Calu3 (cell line): ENCODE data around the gene DNM1. TPM values are rescaled to one million over a fixed set of nuclear protein-coding genes. Genes with fewer than 3 reads are reported as not detected.

Source experiments
- BruUV-seq: library from RNA; stranded (reverse); fragments of 400-500 nt; replicated peaks from 2 replicates; lab custom pipeline; 2021; lab: Mats Ljungman, UMichigan
- CTCF ChIA-PET: fragments of 300-600 bp; sonication (Branson Sonifier 250); formaldehyde crosslinking; loops from one replicate; lab custom pipeline; 2022; ENCODE audit warnings: antibody characterized with exemption; lab: Charles Lee
- DNase-seq: peaks from one replicate; pipeline ENCODE4 v3.0.0; 2022
- H3K27ac Mint-ChIP-seq: one replicate; pipeline ENCODE4 v1.8.0; 2022; ENCODE audit warnings: mixed read lengths; ENCODE audit not compliant: unreplicated experiment
- H3K27me3 Mint-ChIP-seq: one replicate; pipeline ENCODE4 v1.8.0; 2022; ENCODE audit warnings: mixed read lengths; ENCODE audit not compliant: unreplicated experiment
- H3K36me3 Mint-ChIP-seq: one replicate; pipeline ENCODE4 v1.8.0; 2022; ENCODE audit warnings: mild to moderate bottlenecking, moderate library complexity, mixed read lengths; ENCODE audit not compliant: insufficient read depth, unreplicated experiment
- H3K4me1 Mint-ChIP-seq: one replicate; pipeline ENCODE4 v1.8.0; 2022; ENCODE audit warnings: mild to moderate bottlenecking, low read depth, mixed read lengths; ENCODE audit not compliant: unreplicated experiment
- H3K4me3 Mint-ChIP-seq: one replicate; pipeline ENCODE4 v1.8.0; 2022; ENCODE audit warnings: mild to moderate bottlenecking, low read depth, moderate library complexity, mixed read lengths; ENCODE audit not compliant: unreplicated experiment
- H3K9me3 Mint-ChIP-seq: one replicate; pipeline ENCODE4 v1.8.0; 2022; ENCODE audit warnings: low read depth, mixed read lengths; ENCODE audit not compliant: unreplicated experiment
- CTCF ChIP-seq: fragments of 200-600 bp; IDR thresholded peaks from one replicate; pipeline ENCODE4 v1.8.0; 2022; ENCODE audit warnings: antibody characterized with exemption; ENCODE audit not compliant: unreplicated experiment
- intact Hi-C: fragments of 100-400 bp; cut with micrococcal nuclease; formaldehyde crosslinking; loops from one replicate; pipeline ENCODE4 v1.10.0; 2022; ENCODE audit not compliant: unreplicated experiment
- total RNA-seq: library from RNA; stranded (reverse); gene quantifications from 2 replicates; pipeline ENCODE4 v1.2.3, GENCODE V29; 2022

The DNM1 gene
- total RNA-seq, 1 experiment from 2014 or later = 40.0 TPM

- Mint-ChIP-seq H3K36me3 (peaks cover 66% of the 10 kb centered on the region), H3K27ac (no peak overlapping the region), H3K4me3 (no peak overlapping the region), H3K27me3 (no peaks in the 10 kb centered on the region), H3K9me3 (no peaks in the 10 kb centered on the region), H3K4me1 (no peaks in the 10 kb centered on the region)
- CTCF ChIA-PET = no interaction called here
- TF ChIP-seq CTCF = no peak
- DNase-seq = no peak
- intact Hi-C loops = no loop called here
- no TSS peak for BruUV-seq
Observed at GRCh38 chr9:128163027-128163515, 40.1 kb upstream of the DNM1 start.

- CTCF ChIA-PET = interaction anchor here (1.2 kb wide), 1 partner anchor 39 kb away, joined by 3 read pairs; no protein-coding TSS in a partner anchor
Observed at GRCh38 chr9:128163523-128164306, 39.5 kb upstream of the DNM1 start.

GRCh38 chr9:128164307-128164885 lies 38.8 kb upstream of the DNM1 start:
- Mint-ChIP-seq H3K27ac (no peak overlapping the region), H3K27me3 (no peaks in the 10 kb centered on the region), H3K4me1 (no peaks in the 10 kb centered on the region), H3K9me3 (no peaks in the 10 kb centered on the region), H3K36me3 (peaks cover 69% of the 10 kb centered on the region), H3K4me3 (no peak overlapping the region)
- BruUV-seq = no TSS peak
- CTCF ChIA-PET = interaction anchor here (1.2 kb wide), 1 partner anchor 39 kb away, joined by 3 read pairs; no protein-coding TSS in a partner anchor
- intact Hi-C loops = no loop called here
- no peak for TF ChIP-seq CTCF
- DNase-seq = no peak

More at GRCh38 chr9:128163523-128164306, 39.5 kb upstream of the DNM1 start:
- DNase-seq = no peak
- TF ChIP-seq CTCF = no peak
- Mint-ChIP-seq H3K36me3 (peaks cover 72% of the 10 kb centered on the region), H3K4me3 (no peak overlapping the region), H3K9me3 (no peaks in the 10 kb centered on the region), H3K4me1 (no peaks in the 10 kb centered on the region), H3K27ac (no peak overlapping the region), H3K27me3 (no peaks in the 10 kb centered on the region)
- intact Hi-C loops = no loop called here
- no TSS peak for BruUV-seq

DNA sequence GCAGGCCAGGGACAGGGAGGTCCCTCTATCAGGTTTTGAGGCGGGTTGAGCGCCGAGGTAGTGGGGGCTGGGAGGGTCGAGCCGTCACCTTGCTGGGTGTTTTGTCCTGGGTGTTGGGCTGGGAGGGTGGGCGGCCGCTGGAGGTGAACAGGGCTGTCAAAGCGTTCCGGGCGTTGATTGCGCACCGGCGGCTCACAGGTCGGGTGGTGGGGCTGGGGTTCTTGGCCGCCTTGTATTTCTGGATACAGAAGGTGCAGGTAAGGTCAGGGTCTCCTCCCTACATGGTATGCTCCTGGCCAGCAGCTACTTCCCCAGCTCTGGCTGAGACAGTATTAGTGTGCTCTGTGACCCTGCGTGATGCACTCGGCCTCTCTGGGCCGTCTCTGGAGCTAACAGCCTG lies 37.0 kb upstream of the DNM1 start:
- DNase-seq = no peak
- Mint-ChIP-seq H3K36me3 (peaks cover 51% of the 10 kb centered on the region), H3K4me1 (no peaks in the 10 kb centered on the region), H3K4me3 (no peak overlapping the region), H3K27me3 (no peaks in the 10 kb centered on the region), H3K27ac (no peak overlapping the region), H3K9me3 (no peaks in the 10 kb centered on the region)
- intact Hi-C loops = no loop called here
- no peak for TF ChIP-seq CTCF
- CTCF ChIA-PET = no interaction called here
- no TSS peak for BruUV-seq
